OCI-LY1 (cell line): ENCODE data around the gene PHLPP1.

Source experiments
- CTCF ChIP-seq: fragments of 200-600 bp; sonication (generic), shearing (Covaris generic); IDR thresholded peaks from 2 replicates; pipeline ENCODE4 v1.5.1; 2017; ENCODE audit warnings: mild to moderate bottlenecking, antibody characterized with exemption, low read length, moderate library complexity, mixed read lengths
- EZH2 ChIP-seq: fragments of 200-600 bp; sonication (generic), shearing (Covaris generic); IDR thresholded peaks from 2 replicates; pipeline ENCODE4 v1.8.0; 2017; ENCODE audit warnings: borderline replicate concordance, mixed run types, mild to moderate bottlenecking, antibody characterized with exemption, low read length, moderate library complexity, mixed read lengths

GRCh38 chr18:62832282-62832681 is 116.9 kb downstream of the PHLPP1 start:
- no peak for TF ChIP-seq CTCF
- no peak for TF ChIP-seq EZH2
